K562 (cell line): ENCODE results near the gene SFXN3. TPM values are rescaled to one million over a fixed set of nuclear protein-coding genes. Genes with fewer than 3 reads are reported as not detected.
A peak's percentile ranks its signal among the peaks of the same experiment; 100 is the strongest.

Experiments used
- AFF4 ChIP-seq: sonication (generic); formaldehyde crosslinking; IDR thresholded peaks from 2 replicates; pipeline ENCODE4 v1.8.0; 2023; ENCODE audit warnings: mild to moderate bottlenecking, missing genetic modification reagents
- ARID3B ChIP-seq: fragments of 250-450 bp; sonication (Bioruptor Pico); IDR thresholded peaks from 2 replicates; pipeline ENCODE4 v1.4.0; 2020; ENCODE audit warnings: borderline replicate concordance
- HDAC3 ChIP-seq: fragments of 450-650 bp; IDR thresholded peaks from 2 replicates; pipeline ENCODE4 v1.6.1; 2018; ENCODE audit warnings: borderline replicate concordance, mild to moderate bottlenecking, moderate library complexity; ENCODE audit not compliant: partially characterized antibody
- HDGF ChIP-seq: fragments of 450-650 bp; IDR thresholded peaks from 2 replicates; pipeline ENCODE4 v1.6.1; 2016
- SRSF3 ChIP-seq: fragments of 200-400 bp; formaldehyde crosslinking; IDR thresholded peaks from 2 replicates; pipeline ENCODE4 v1.6.1; 2016; ENCODE audit warnings: mild to moderate bottlenecking, low read length, moderate library complexity; ENCODE audit not compliant: insufficient read depth
- SRSF7 ChIP-seq: fragments of 200-400 bp; formaldehyde crosslinking; optimal IDR thresholded peaks from 2 replicates; pipeline ENCODE3; 2017; ENCODE audit warnings: mild to moderate bottlenecking, low read depth, low read length
- USF1 ChIP-seq: sonication (generic); formaldehyde crosslinking; IDR thresholded peaks from 2 replicates; pipeline ENCODE4 v1.9.0; 2022; ENCODE audit warnings: mild to moderate bottlenecking, missing genetic modification reagents
- ZBTB2 ChIP-seq: fragments of 450-650 bp; IDR thresholded peaks from 2 replicates; pipeline ENCODE4 v1.6.1; 2016; ENCODE audit warnings: antibody characterized with exemption
- ZBTB26 ChIP-seq: fragments of 450-650 bp; formaldehyde crosslinking; IDR thresholded peaks from 2 replicates; pipeline ENCODE4 v1.4.0; 2022; ENCODE audit warnings: missing genetic modification characterization
- ZFP30 ChIP-seq: fragments of 250-450 bp; sonication (Bioruptor Pico); IDR thresholded peaks from 2 replicates; pipeline ENCODE4 v1.8.0; 2022; ENCODE audit warnings: moderate library complexity, mild to moderate bottlenecking, inconsistent platforms, borderline replicate concordance
- ZKSCAN1 ChIP-seq: fragments of 150-350 bp; IDR thresholded peaks from 2 replicates; pipeline ENCODE4 v1.6.1; 2016; ENCODE audit warnings: low read depth, low read length
- ZNF3 ChIP-seq: fragments of 250-450 bp; sonication (Bioruptor Pico); IDR thresholded peaks from 2 replicates; pipeline ENCODE4 v1.5.0; 2021; ENCODE audit warnings: mild to moderate bottlenecking, moderate library complexity
- ZNF518B ChIP-seq: fragments of 250-450 bp; sonication (Bioruptor Pico); IDR thresholded peaks from 2 replicates; pipeline ENCODE4 v1.5.0; 2021; ENCODE audit warnings: mild to moderate bottlenecking, moderate library complexity
- polyA plus RNA-seq, 8 experiments: library from polyadenylated mRNA; depleted of rRNA in 4 of 8; stranded (reverse) in 5 of 8; unstranded in 3 of 8; fragments of >200 nt; fragmentation: Nextera tagmentation in 2 of 8; fragmentation: Illumina TruSeq in 1 of 8; extraction: Ambion mirVana in 2 of 8; extraction: Trizol in 1 of 8; gene quantifications; 2 replicates each; pipeline versions ENCODE4 v1.2.1 to v1.2.3, GENCODE V29; 2011 to 2014; ENCODE audit warnings: inconsistent platforms in 1 of 8, missing spikeins in 1 of 8
- total RNA-seq, 7 experiments: library from RNA; depleted of rRNA in 6 of 7; stranded (reverse); fragments of >200 nt in 6 of 7; fragmentation: Illumina TruSeq in 2 of 7; extraction: Trizol in 2 of 7; gene quantifications; 2 replicates each; pipeline versions ENCODE4 v1.2.1 to v1.2.3, GENCODE V29; 2011 to 2021; ENCODE audit warnings: low replicate concordance in 1 of 7

SFXN3 gene
- total and polyA plus RNA-seq, 9 of the 15 experiments (the other 6 are each of a cell fraction or from before 2014, with no cell fraction given): 0.24 to 4.6 (median 0.86) TPM

- TF ChIP-seq ZNF518B (no peak), AFF4 (CRISPR knock-in tag) (0 out of 2 replicates have a peak, but pooled peaks have one; percentile 24), USF1 (no peak), HDGF (no peak), ZBTB26 (no peak), ZNF3 (no peak), ZFP30 (no peak), ZKSCAN1 (no peak), ZBTB2 (no peak), HDAC3 (no peak), SRSF3 (no peak), ARID3B (CRISPR knock-in tag) (no peak), SRSF7 (no peak)
Observed at GRCh38 chr10:100998991-100999741, 31.9 kb upstream of the SFXN3 start (continued).
